Measurements from ENCODE around the gene OSM. TPM values are rescaled to one million over a fixed set of nuclear protein-coding genes. Genes with fewer than 3 reads are reported as not detected.

The OSM gene
- total RNA-seq, 1 donor from 2014 or later = not detected

DNA sequence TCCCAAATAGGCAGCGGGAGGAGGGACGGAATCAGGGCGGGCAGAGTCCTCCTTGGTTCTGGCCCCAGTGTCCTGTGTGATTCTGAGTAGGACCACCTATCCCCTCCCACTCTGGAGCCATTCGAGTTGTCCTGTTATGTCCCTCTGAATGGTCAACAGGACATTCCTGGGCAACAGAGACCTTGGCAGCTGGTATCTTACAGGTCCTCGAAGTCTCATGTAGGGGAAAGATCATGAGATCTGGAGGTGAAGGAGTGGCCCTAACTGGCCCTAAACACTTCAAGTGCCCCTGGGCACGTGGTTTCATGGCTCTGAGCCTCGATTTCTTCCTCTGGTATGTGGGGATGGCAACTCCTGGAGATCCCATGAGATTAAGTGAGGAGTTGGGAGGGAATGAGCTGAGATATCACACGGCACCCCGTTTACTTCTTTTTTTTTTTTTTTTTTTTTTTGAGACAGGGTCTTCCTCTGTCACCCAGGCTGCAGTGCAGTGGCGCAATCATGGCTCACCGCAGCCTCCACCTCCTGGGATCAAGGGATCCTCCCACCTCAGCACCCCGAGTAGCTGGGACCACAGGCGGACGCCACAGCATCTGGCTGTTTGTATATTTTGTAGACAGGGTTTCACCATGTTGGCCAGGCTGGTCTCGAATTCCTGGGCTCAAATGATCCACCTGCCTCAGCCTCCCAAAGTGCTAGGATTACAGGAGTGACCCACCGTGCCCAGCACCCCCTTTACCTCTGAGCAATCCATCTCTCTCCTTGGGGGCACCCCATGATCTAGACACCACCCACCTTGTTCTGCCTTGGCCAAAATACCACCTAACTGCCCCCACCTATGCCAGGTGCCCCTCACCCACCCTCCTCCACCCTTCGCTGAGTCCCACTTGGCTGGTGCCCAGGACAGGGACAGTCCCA, 26.9 kb downstream of the OSM start:
- Mint-ChIP-seq H3K9me3 (ENCODE audit: unreplicated experiment) (no peaks in the 10 kb centered on the region), H3K4me1 (ENCODE audit: unreplicated experiment) (peaks cover 81% of the 10 kb centered on the region), H3K27ac (ENCODE audit: unreplicated experiment) (peak overlapping the region; percentile 88), H3K27me3 (ENCODE audit: unreplicated experiment) (no peaks in the 10 kb centered on the region), H3K4me3 (ENCODE audit: unreplicated experiment) (no peak overlapping the region), H3K36me3 (ENCODE audit: unreplicated experiment) (peaks cover 5% of the 10 kb centered on the region)
- DNase-seq (ENCODE audit: extremely low spot score, unreplicated experiment) = no peak
- TF ChIP-seq, protein P1, sequence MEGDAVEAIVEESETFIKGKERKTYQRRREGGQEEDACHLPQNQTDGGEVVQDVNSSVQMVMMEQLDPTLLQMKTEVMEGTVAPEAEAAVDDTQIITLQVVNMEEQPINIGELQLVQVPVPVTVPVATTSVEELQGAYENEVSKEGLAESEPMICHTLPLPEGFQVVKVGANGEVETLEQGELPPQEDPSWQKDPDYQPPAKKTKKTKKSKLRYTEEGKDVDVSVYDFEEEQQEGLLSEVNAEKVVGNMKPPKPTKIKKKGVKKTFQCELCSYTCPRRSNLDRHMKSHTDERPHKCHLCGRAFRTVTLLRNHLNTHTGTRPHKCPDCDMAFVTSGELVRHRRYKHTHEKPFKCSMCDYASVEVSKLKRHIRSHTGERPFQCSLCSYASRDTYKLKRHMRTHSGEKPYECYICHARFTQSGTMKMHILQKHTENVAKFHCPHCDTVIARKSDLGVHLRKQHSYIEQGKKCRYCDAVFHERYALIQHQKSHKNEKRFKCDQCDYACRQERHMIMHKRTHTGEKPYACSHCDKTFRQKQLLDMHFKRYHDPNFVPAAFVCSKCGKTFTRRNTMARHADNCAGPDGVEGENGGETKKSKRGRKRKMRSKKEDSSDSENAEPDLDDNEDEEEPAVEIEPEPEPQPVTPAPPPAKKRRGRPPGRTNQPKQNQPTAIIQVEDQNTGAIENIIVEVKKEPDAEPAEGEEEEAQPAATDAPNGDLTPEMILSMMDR (IDR thresholded peaks at IDR 0.05) = no peak

DNA sequence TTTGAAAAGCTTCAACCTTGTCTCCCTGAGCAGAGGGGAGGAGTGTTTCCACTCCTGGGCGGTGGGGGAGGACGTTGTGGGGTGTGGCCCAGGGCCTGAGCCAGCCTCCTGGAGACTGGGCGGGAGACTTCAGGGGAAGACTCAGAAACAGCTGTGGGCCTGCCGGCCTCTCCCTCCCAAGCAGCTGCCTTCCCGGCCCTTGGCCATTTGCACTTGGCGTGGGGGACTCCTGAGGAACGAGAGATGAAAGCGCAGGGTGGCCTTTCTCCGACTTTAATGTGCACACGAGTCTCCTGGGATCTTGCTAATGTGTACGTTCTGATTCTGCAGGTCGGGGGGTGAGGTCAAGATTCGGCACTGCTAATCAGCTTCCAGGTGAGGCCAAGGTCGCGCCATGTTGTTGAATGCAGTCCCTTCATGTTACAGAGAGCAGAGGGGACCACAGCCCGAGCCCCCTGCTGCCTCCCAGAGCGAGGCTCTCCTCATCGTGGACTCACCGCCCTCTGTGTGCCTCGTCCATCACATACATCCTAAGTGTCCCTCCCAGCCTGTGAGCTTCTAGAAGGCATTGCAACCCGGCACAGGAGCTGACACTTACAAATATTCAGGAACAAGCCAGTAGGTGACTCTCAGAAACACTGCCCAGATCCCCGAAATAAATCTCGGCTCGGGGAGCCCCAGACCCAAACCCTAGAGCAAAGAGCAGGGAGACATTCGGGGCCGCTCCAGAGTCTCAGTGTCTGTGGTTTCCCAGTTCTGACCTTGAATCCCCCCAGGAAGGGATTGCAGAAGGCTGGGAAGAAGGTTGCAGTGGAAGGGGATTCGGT, 27.8 kb downstream of the OSM start:
- Mint-ChIP-seq H3K27ac (ENCODE audit: unreplicated experiment) (peak overlapping the region; percentile 88), H3K27me3 (ENCODE audit: unreplicated experiment) (no peaks in the 10 kb centered on the region), H3K36me3 (ENCODE audit: unreplicated experiment) (peaks cover 3% of the 10 kb centered on the region), H3K9me3 (ENCODE audit: unreplicated experiment) (no peaks in the 10 kb centered on the region), H3K4me3 (ENCODE audit: unreplicated experiment) (no peak overlapping the region), H3K4me1 (ENCODE audit: unreplicated experiment) (peaks cover 78% of the 10 kb centered on the region)
- TF ChIP-seq, protein P1 (IDR thresholded peaks at IDR 0.05) = no peak
- no peak for DNase-seq (ENCODE audit: extremely low spot score, unreplicated experiment)

DNA sequence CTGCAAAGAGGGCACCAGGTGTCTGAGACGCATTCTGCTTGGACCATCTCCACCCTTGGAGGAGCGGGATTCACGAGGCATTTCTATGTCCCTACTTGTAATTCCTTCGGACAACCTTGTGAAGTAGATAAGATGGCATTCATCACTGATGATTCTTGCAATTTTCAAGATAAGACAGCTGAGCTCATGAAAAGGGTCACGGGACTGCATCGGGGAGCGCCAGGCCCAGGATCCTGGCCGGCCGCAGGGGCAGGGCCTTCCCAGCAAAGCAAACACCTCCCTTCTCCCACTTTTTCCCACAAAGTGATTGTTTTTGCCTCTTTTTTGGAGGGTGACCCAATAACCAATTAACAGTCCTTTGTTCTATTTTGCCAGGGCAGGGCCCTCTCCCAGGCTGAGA, 28.5 kb downstream of the OSM start:
- Mint-ChIP-seq H3K36me3 (ENCODE audit: unreplicated experiment) (peaks cover 3% of the 10 kb centered on the region), H3K4me1 (ENCODE audit: unreplicated experiment) (peaks cover 80% of the 10 kb centered on the region), H3K4me3 (ENCODE audit: unreplicated experiment) (no peak overlapping the region), H3K9me3 (ENCODE audit: unreplicated experiment) (no peaks in the 10 kb centered on the region), H3K27me3 (ENCODE audit: unreplicated experiment) (no peaks in the 10 kb centered on the region), H3K27ac (ENCODE audit: unreplicated experiment) (peak overlapping the region; percentile 88)
- TF ChIP-seq, protein P1 (IDR thresholded peaks at IDR 0.05) = no peak
- no peak for DNase-seq (ENCODE audit: extremely low spot score, unreplicated experiment)

DNA sequence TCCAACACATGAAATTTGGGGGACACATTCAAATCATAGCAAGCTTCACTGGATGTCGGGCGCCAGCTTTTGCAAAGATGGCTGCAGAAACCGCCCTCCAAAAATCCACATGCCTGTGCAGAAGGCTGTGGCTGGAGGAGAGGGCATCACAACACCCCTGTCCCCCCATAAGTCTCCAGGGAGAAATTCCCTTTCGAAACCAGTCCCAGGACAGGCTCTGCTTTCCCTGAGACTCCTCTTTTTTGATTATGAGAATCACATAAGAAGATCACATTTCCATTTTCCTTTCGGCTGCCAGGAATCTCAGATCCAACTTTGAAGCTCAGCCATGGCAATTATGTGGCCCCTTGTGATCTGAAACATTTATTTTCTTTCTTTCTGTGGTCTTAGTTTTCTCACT, 29.8 kb downstream of the OSM start:
- H3K36me3 Mint-ChIP-seq (ENCODE audit: unreplicated experiment) = no peaks in the 10 kb centered on the region
- peak overlapping the region; percentile 90 for H3K27ac Mint-ChIP-seq (ENCODE audit: unreplicated experiment)
- H3K4me1 Mint-ChIP-seq (ENCODE audit: unreplicated experiment) = peaks cover 70% of the 10 kb centered on the region

More for the DNA sequence above, 29.8 kb downstream of the OSM start:
- no peak overlapping the region for H3K4me3 Mint-ChIP-seq (ENCODE audit: unreplicated experiment)
- TF ChIP-seq, protein P1 (IDR thresholded peaks at IDR 0.05) = no peak
- H3K9me3 Mint-ChIP-seq (ENCODE audit: unreplicated experiment) = no peaks in the 10 kb centered on the region
- no peaks in the 10 kb centered on the region for H3K27me3 Mint-ChIP-seq (ENCODE audit: unreplicated experiment)
- no peak for DNase-seq (ENCODE audit: extremely low spot score, unreplicated experiment)
